Trophoblast cell (in vitro differentiated cells and primary cell): ENCODE data around the gene AADACL3.
"Not testable (repeated sequence)": the region's sequence is repeated elsewhere in the genome, so short reads cannot be mapped to it uniquely, and the experiment has no call there.

ENCODE experiments used
- DNase-seq, 2 donors: peaks; one replicate each; pipeline ENCODE4 v3.0.0-alpha.2; 2016
- H2AFZ ChIP-seq: 2 replicates; pipeline ENCODE4 v1.6.1; 2013; ENCODE audit warnings: low read length, moderate library complexity, mild to moderate bottlenecking; ENCODE audit not compliant: insufficient read depth, poor library complexity
- H2AK5ac ChIP-seq: 2 replicates; pipeline ENCODE4 v1.6.1; 2013; ENCODE audit warnings: mild to moderate bottlenecking, low read length
- H2BK120ac ChIP-seq: 2 replicates; pipeline ENCODE4 v1.6.1; 2013; ENCODE audit warnings: low read length, mild to moderate bottlenecking, moderate library complexity; ENCODE audit not compliant: insufficient read depth, poor library complexity
- H2BK12ac ChIP-seq: 2 replicates; pipeline ENCODE4 v1.6.1; 2013; ENCODE audit warnings: mild to moderate bottlenecking, low read length, moderate library complexity
- H2BK5ac ChIP-seq: 2 replicates; pipeline ENCODE4 v1.6.1; 2013; ENCODE audit warnings: low read length, low read depth, moderate library complexity, mild to moderate bottlenecking; ENCODE audit not compliant: poor library complexity
- H3K14ac ChIP-seq: 2 replicates; pipeline ENCODE4 v1.6.1; 2013; ENCODE audit warnings: mild to moderate bottlenecking, low read length
- H3K18ac ChIP-seq: 2 replicates; pipeline ENCODE4 v1.6.1; 2013; ENCODE audit warnings: mild to moderate bottlenecking, low read length
- H3K23ac ChIP-seq: 2 replicates; pipeline ENCODE4 v1.6.1; 2013; ENCODE audit warnings: low read length
- H3K27ac ChIP-seq: 2 replicates; pipeline ENCODE4 v1.5.1; 2013; ENCODE audit warnings: low read depth, mild to moderate bottlenecking, inconsistent platforms, low read length, moderate library complexity
- H3K27me3 ChIP-seq: 2 replicates; pipeline ENCODE4 v1.6.1; 2013; ENCODE audit warnings: inconsistent platforms, mild to moderate bottlenecking, low read length, moderate library complexity; ENCODE audit not compliant: insufficient read depth
- H3K36me3 ChIP-seq, 2 experiments: 1 replicate in 1 of 2; 2 replicates in 1 of 2; pipeline ENCODE4 v1.6.1; 2013; ENCODE audit warnings: low read length in 2 of 2, mild to moderate bottlenecking in 2 of 2, moderate library complexity in 1 of 2; ENCODE audit not compliant: insufficient read depth in 2 of 2, control insufficient read depth in 1 of 2
- H3K4ac ChIP-seq: 2 replicates; pipeline ENCODE4 v1.6.1; 2013; ENCODE audit warnings: low read depth, mild to moderate bottlenecking, low read length, moderate library complexity
- H3K4me1 ChIP-seq, 2 experiments: 1 replicate in 1 of 2; 2 replicates in 1 of 2; pipeline ENCODE4 v1.6.1; 2013; ENCODE audit warnings: low read length in 2 of 2, mild to moderate bottlenecking in 2 of 2, moderate library complexity in 1 of 2; ENCODE audit not compliant: insufficient read depth in 2 of 2, control insufficient read depth in 1 of 2
- H3K4me2 ChIP-seq: 2 replicates; pipeline ENCODE4 v1.6.1; 2013; ENCODE audit warnings: inconsistent platforms, mild to moderate bottlenecking, low read length, moderate library complexity
- H3K4me3 ChIP-seq: 2 replicates; pipeline ENCODE4 v1.5.1; 2013; ENCODE audit warnings: mild to moderate bottlenecking, low read depth, low read length, inconsistent platforms
- H3K79me1 ChIP-seq: one replicate; pipeline ENCODE4 v1.6.1; 2013; ENCODE audit warnings: low read length
- H3K79me2 ChIP-seq: 2 replicates; pipeline ENCODE4 v1.6.1; 2013; ENCODE audit warnings: low read length, mild to moderate bottlenecking; ENCODE audit not compliant: control insufficient read depth, insufficient read depth, poor library complexity
- H3K9ac ChIP-seq: 2 replicates; pipeline ENCODE4 v1.6.1; 2013; ENCODE audit warnings: mild to moderate bottlenecking, low read length
- H3K9me3 ChIP-seq: 2 replicates; pipeline ENCODE4 v1.6.1; 2013; ENCODE audit warnings: low read depth, mild to moderate bottlenecking, control low read depth, inconsistent platforms, low read length; ENCODE audit not compliant: insufficient read depth
- H4K12ac ChIP-seq: 2 replicates; pipeline ENCODE4 v1.6.1; 2013; ENCODE audit warnings: low read depth, mild to moderate bottlenecking, low read length, moderate library complexity
- H4K8ac ChIP-seq: 2 replicates; pipeline ENCODE4 v1.6.1; 2013; ENCODE audit warnings: low read depth, mild to moderate bottlenecking, low read length, moderate library complexity
- H4K91ac ChIP-seq: one replicate; pipeline ENCODE4 v1.6.1; 2013; ENCODE audit warnings: low read depth, mild to moderate bottlenecking, low read length, moderate library complexity
- WGBS: extraction: QIAGEN DNeasy Blood & Tissue Kit; methylation state at CpG from one replicate; pipeline ENCODE4 v1.1.7; 2013; ENCODE audit warnings: missing lambda C conversion rate; ENCODE audit not compliant: insufficient read length, insufficient coverage; ENCODE audit errors: extremely low coverage; 5-methylcytosine and 5-hydroxymethylcytosine counted together

Gene AADACL3

GRCh38 chr1:12713651-12714050 lies 2.3 kb upstream of the AADACL3 start:
- H3K27me3 ChIP-seq, H3K4me2 ChIP-seq, H3K14ac ChIP-seq, H2AFZ ChIP-seq, H3K4ac ChIP-seq, H3K27ac ChIP-seq, H4K12ac ChIP-seq, H3K79me2 ChIP-seq, H3K9ac ChIP-seq, H3K18ac ChIP-seq, H3K9me3 ChIP-seq, H3K36me3 ChIP-seq, H3K23ac ChIP-seq, H4K8ac ChIP-seq, H2BK12ac ChIP-seq, H2AK5ac ChIP-seq, H3K4me3 ChIP-seq: not testable (repeated sequence)
- peaks cover 12% of the 10 kb centered on the region for H3K79me1 ChIP-seq
- H4K91ac ChIP-seq = peak overlapping the region; percentile 40
- H3K4me1 ChIP-seq = peaks cover 20 to 41% of the 10 kb centered on the region in 2 experiments
- H2BK120ac ChIP-seq = peak overlapping the region; percentile 45
- peak in 1 of 2 donors; percentile 31 for DNase-seq
- peak overlapping the region; percentile 35 for H2BK5ac ChIP-seq
- WGBS = 100% methylated on average over 1 of the region's 5 CpGs

GRCh38 chr1:12714710-12715475 lies 1.0 kb upstream of the AADACL3 start:
- Histone ChIP-seq H3K4me1 (peaks cover 20 to 37% of the 10 kb centered on the region in 2 experiments), H3K9ac (no peak overlapping the region), H2BK120ac (peak overlapping the region; percentile 52), H3K79me1 (peaks cover 12% of the 10 kb centered on the region), H3K79me2 (peaks cover 2% of the 10 kb centered on the region), H3K27ac (peak overlapping the region; percentile 38), H2AFZ (no peak overlapping the region), H3K4me3 (no peak overlapping the region), H2AK5ac (no peak overlapping the region), H4K91ac (peak overlapping the region; percentile 11), H4K8ac (no peak overlapping the region), H3K23ac (no peak overlapping the region), H2BK12ac (peak overlapping the region; percentile 32), H3K27me3 (no peaks in the 10 kb centered on the region), H3K9me3 (peaks cover 3% of the 10 kb centered on the region), H3K18ac (no peak overlapping the region), H3K14ac (no peak overlapping the region), H4K12ac (no peak overlapping the region), H3K36me3 (no peaks in the 10 kb centered on the region), H3K4ac (no peak overlapping the region), H2BK5ac (peak overlapping the region; percentile 60), H3K4me2 (no peak overlapping the region)
- no CpG with 5 or more reads among the region's 3 CpGs for WGBS
- DNase-seq = peak; percentile 90 to 93

- H3K4me2 ChIP-seq = peak overlapping the region; percentile 28
- no peak overlapping the region for H3K9ac ChIP-seq
- no peak overlapping the region for H2BK12ac ChIP-seq
- peaks cover 10% of the 10 kb centered on the region for H3K79me1 ChIP-seq
- peaks cover 20 to 32% of the 10 kb centered on the region in 2 experiments for H3K4me1 ChIP-seq
- H3K36me3 ChIP-seq = no peaks in the 10 kb centered on the region
- H3K79me2 ChIP-seq = peaks cover 2% of the 10 kb centered on the region
- no peak overlapping the region for H3K4ac ChIP-seq
- WGBS = no CpG with 5 or more reads among the region's 7 CpGs
- no peak overlapping the region for H4K12ac ChIP-seq
- no peak overlapping the region for H3K4me3 ChIP-seq
- no peak overlapping the region for H2BK120ac ChIP-seq
- H4K91ac ChIP-seq = no peak overlapping the region
- no peak overlapping the region for H3K27ac ChIP-seq
- H3K9me3 ChIP-seq = peaks cover 3% of the 10 kb centered on the region
- no peak overlapping the region for H2BK5ac ChIP-seq
- H4K8ac ChIP-seq = no peak overlapping the region
- no peak overlapping the region for H2AFZ ChIP-seq
- no peak overlapping the region for H2AK5ac ChIP-seq
- no peak overlapping the region for H3K14ac ChIP-seq
- H3K23ac ChIP-seq = peak overlapping the region; percentile 33
- H3K27me3 ChIP-seq = no peaks in the 10 kb centered on the region
- DNase-seq = no peak
- no peak overlapping the region for H3K18ac ChIP-seq
Measured at GRCh38 chr1:12717301-12717838, 1.5 kb downstream of the AADACL3 start.

GRCh38 chr1:12722626-12723025 lies 6.7 kb downstream of the AADACL3 start:
- no peak overlapping the region for H4K12ac ChIP-seq
- H3K27ac ChIP-seq = no peak overlapping the region
- H2AFZ ChIP-seq = no peak overlapping the region
- no peaks in the 10 kb centered on the region for H3K27me3 ChIP-seq
- H4K8ac ChIP-seq = no peak overlapping the region
- H3K9me3 ChIP-seq = no peaks in the 10 kb centered on the region
- no peak overlapping the region for H3K14ac ChIP-seq
- no peak overlapping the region for H3K4me3 ChIP-seq
- no peak overlapping the region for H2BK12ac ChIP-seq
- H2BK120ac ChIP-seq = no peak overlapping the region
- H4K91ac ChIP-seq = no peak overlapping the region
- H2AK5ac ChIP-seq = no peak overlapping the region
- no peak overlapping the region for H3K4me2 ChIP-seq
- H3K36me3 ChIP-seq = no peaks in the 10 kb centered on the region
- no peak overlapping the region for H3K18ac ChIP-seq
- WGBS = no CpG with 5 or more reads among the region's 1 CpG
- no peak overlapping the region for H3K23ac ChIP-seq
- H3K9ac ChIP-seq = no peak overlapping the region
- H2BK5ac ChIP-seq = no peak overlapping the region
- H3K79me1 ChIP-seq = no peaks in the 10 kb centered on the region
- H3K4ac ChIP-seq = no peak overlapping the region
- peaks cover 2% of the 10 kb centered on the region for H3K79me2 ChIP-seq
- peak; percentile 54 to 61 for DNase-seq
- peaks cover 0 to 2% of the 10 kb centered on the region in 2 experiments for H3K4me1 ChIP-seq
